Stimulated activated CD8-positive, alpha-beta memory T cell treated with anti-CD3 and anti-CD28 coated beads, Interleukin-7, amount 100 ng/mL, for 4 hours (primary cell): ENCODE results near the gene LNP1.
"Not testable (repeated sequence)": the region's sequence is repeated elsewhere in the genome, so short reads cannot be mapped to it uniquely, and the experiment has no call there.

Experiments used
- DNase-seq, 2 donors: peaks; one replicate each; pipeline ENCODE4 v3.0.0-alpha.2; 2020; ENCODE audit warnings: low read depth in 2 of 2

LNP1 gene

GRCh38 chr3:100429187-100429716 is 27.9 kb downstream of the LNP1 start:
- DNase-seq: no peak

DNA sequence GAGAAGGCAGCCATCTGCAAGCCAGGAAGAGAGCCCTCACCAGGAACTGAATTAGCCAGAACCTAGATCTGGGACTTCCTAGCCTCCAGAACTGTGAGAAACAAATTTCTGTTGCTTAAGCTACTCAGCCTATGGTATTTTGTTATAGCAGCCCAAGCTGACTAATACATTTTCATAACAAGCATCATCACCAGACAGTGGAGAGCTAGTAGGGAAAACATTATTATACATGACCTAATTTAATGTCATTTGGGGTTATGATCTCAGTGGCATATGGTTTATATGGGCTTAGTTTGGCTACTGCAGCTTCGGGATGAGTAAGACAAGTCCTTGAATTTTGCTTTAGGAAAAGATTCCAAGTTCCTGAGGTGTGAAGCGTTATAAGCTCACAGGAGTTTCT is 35.6 kb downstream of the LNP1 start:
- no peak for DNase-seq

DNA sequence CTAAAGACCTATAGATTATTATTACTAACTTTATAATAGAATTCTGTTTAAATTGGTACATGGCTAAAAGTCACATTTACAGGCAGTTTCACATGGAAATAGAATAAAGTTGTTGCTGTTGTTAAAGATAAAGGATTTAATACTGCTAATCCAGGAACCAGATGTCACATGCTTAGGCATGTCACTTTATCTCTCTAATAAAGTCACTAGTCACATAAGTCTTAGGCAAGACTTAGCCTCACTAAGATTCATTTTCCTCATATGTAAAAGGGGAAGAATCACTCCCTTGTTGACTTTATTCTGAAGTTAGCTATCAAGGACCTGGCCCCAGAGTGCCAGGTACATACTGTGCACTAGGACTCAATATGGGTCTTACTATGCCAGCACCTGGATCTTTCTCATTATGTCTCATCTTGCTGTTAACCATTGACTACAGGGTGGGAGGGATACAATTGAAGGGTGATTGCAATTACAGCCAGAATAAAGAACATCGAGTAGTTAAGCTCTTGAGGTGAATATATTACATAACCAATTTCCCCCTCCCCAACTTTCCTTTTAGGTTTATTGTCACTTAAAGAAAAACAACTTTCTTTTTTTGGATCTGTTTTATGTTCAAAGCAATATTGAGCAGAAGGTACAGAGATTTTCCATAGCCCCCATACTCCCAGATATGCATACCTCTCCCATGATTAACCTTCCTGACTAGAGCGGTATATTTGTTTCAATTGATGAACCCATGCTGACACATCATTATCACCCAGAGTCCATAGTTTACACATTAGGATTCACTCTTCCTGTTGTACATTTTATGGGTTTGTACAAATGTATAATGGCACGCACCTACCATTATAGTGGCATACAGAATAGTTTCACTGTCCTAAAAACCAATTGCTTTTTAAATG is 36.6 kb downstream of the LNP1 start:
- no peak for DNase-seq

DNA sequence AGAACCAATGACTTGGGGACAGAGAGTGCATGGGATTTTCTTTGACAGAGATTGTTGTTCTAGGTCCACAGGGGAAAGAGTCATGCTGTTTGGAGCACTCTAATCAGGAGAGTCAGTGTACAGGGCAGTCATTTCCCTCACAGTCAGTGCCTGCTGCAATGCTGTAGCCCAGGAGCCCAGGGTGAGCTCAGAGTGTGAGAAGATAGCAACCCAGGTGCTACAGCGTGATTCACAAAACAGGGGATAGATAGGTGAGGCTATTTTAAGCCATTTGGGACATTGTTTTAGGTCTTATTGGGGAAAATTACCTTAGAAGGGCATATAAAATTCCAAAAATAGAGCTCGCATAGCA is 37.3 kb downstream of the LNP1 start:
- no peak for DNase-seq

GRCh38 chr3:100440895-100441294 is 39.6 kb downstream of the LNP1 start:
- no peak for DNase-seq

- DNase-seq: no peak
Observed at GRCh38 chr3:100443690-100444089, 42.4 kb downstream of the LNP1 start.

- not testable (repeated sequence) for DNase-seq
Observed at GRCh38 chr3:100447067-100447466, 45.7 kb downstream of the LNP1 start.

- no peak for DNase-seq
Observed at GRCh38 chr3:100448079-100448478, 46.7 kb downstream of the LNP1 start.

DNA sequence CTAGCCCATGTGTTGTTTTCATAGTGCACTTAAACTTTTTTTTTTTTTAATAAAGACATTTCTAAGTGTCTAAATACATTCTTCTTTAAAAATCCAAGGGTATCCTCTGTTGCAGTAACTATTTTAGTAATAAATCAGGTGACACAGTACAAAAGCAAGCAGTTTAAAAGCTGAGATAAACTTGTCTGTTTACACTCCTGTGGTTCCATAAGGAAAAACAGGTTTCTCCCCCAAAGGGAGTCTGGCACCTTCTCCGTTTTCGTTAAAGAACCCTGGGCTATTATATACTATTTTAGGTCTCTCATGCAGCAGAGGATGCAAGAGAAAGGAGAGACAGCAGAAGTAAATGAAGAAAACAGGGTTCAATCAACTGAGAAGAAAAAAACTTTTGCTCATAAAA is 47.9 kb downstream of the LNP1 start:
- no peak for DNase-seq

- DNase-seq: no peak
Observed at GRCh38 chr3:100454677-100455076, 53.3 kb downstream of the LNP1 start.

- DNase-seq: no peak
Observed at GRCh38 chr3:100455841-100456550, 54.7 kb downstream of the LNP1 start.

GRCh38 chr3:100456745-100457144 is 55.4 kb downstream of the LNP1 start:
- no peak for DNase-seq

DNA sequence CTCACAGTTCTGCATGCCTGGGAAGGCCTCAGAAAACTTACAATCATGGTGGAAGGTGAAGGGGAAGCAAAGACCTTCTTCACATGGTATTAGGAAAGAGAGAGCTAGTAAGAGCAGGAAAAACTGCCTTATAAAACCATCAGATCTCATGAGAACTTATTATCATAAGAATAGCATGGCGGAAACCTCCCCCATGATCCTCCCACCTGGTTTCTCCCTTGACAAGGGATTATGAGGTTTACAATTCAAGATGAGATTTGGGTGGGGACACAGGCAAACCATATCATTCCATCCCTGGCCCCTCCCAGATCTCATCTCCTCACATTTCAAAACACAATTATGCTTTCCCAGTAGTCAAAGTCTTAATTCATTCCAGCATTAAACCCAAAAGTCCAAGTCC is 56.5 kb downstream of the LNP1 start:
- no peak for DNase-seq

- no peak for DNase-seq
Observed at GRCh38 chr3:100458814-100459213, 57.5 kb downstream of the LNP1 start.

GRCh38 chr3:100463002-100463401 is 61.7 kb downstream of the LNP1 start:
- DNase-seq: no peak

GRCh38 chr3:100463646-100464155 is 62.4 kb downstream of the LNP1 start:
- no peak for DNase-seq

- no peak for DNase-seq
Observed at GRCh38 chr3:100465892-100466777, 64.8 kb downstream of the LNP1 start.

- DNase-seq: no peak
Observed at GRCh38 chr3:100467133-100467532, 65.8 kb downstream of the LNP1 start.

- DNase-seq: no peak
Observed at GRCh38 chr3:100468676-100469075, 67.3 kb downstream of the LNP1 start.

- no peak for DNase-seq
Observed at GRCh38 chr3:100470951-100471350, 69.6 kb downstream of the LNP1 start.

DNA sequence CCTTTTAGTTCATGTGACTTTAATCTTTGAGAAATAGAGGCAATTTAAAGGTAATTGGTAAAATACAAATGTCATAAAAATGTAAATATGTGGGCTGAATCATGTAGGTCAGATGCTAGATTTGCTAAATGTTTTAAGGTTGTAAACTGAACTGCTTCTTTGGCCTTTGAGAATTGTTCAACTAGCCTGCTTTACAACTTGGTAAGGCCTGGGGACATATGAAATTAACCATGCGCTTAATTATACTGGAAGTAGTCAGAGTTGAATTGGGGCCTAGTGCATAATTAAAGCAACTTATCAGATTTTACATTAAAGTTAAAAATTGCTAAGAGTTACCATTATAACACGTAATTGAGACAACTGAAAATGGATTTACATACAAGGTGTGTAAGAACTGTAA is 70.1 kb downstream of the LNP1 start:
- DNase-seq: no peak
